Lung (tissue), 12 donors: ENCODE results near the gene PPIL6. TPM values are rescaled to one million over a fixed set of nuclear protein-coding genes. Genes with fewer than 3 reads are reported as not detected.

ENCODE experiments used
- ATAC-seq: fragments of 200-7000 bp; cut with Tn5 transposase; one replicate; pipeline ENCODE4 v1.9.1; 2020; ENCODE audit warnings: moderate number of reproducible peaks; ENCODE audit not compliant: insufficient read depth, low FRiP score
- DNase-seq, 3 donors: peaks; one replicate each; pipeline ENCODE4 v3.0.0-alpha.2; 2013 to 2017
- H3K27ac ChIP-seq, 2 donors: one replicate each; pipeline ENCODE4 v1.5.1; 2013; ENCODE audit warnings: mild to moderate bottlenecking in 2 of 2, moderate library complexity in 2 of 2, control low read depth in 1 of 2, inconsistent platforms in 1 of 2, low read depth in 1 of 2, low read length in 1 of 2
- H3K27me3 ChIP-seq, 3 donors: one replicate each; pipeline ENCODE4 v1.5.1; 2013; ENCODE audit warnings: low read length in 2 of 3; ENCODE audit not compliant: control insufficient read depth in 3 of 3, insufficient read depth in 3 of 3
- H3K36me3 ChIP-seq, 4 donors: one replicate each; pipeline ENCODE4 v1.5.1; 2013; ENCODE audit warnings: low read length in 4 of 4, mild to moderate bottlenecking in 1 of 4, moderate library complexity in 1 of 4; ENCODE audit not compliant: control insufficient read depth in 4 of 4, insufficient read depth in 4 of 4
- H3K4me1 ChIP-seq, 5 donors: one replicate each; pipeline ENCODE4 v1.5.1; 2013; ENCODE audit warnings: low read length in 5 of 5, mild to moderate bottlenecking in 2 of 5, moderate library complexity in 1 of 5; ENCODE audit not compliant: control insufficient read depth in 5 of 5, insufficient read depth in 5 of 5
- H3K4me3 ChIP-seq: one replicate; pipeline ENCODE4 v1.5.1; 2013; ENCODE audit warnings: mild to moderate bottlenecking, control low read depth, moderate library complexity
- H3K9ac ChIP-seq, 2 donors: one replicate each; pipeline ENCODE4 v1.5.1; 2013; ENCODE audit warnings: low read length in 2 of 2, control low read depth in 1 of 2; ENCODE audit not compliant: insufficient read depth in 1 of 2
- H3K9me3 ChIP-seq, 4 donors: one replicate each; pipeline ENCODE4 v1.5.1; 2013; ENCODE audit warnings: low read length in 3 of 4, mild to moderate bottlenecking in 1 of 4, moderate library complexity in 1 of 4; ENCODE audit not compliant: control insufficient read depth in 4 of 4, insufficient read depth in 3 of 4
- CTCF ChIP-seq: IDR thresholded peaks from 2 replicates; pipeline ENCODE4 v1.5.1; 2012; ENCODE audit warnings: mild to moderate bottlenecking; ENCODE audit errors: control extremely low read depth, extremely low read depth
- WGBS, 2 donors: extraction: QIAGEN DNeasy Blood & Tissue Kit; methylation state at CpG; one replicate each; pipeline ENCODE4 v1.1.7; 2013; 5-methylcytosine and 5-hydroxymethylcytosine counted together
- polyA plus RNA-seq, 2 donors: library from polyadenylated mRNA; stranded (reverse); fragments of 200-250 nt; gene quantifications; one replicate each; pipeline ENCODE4 v1.2.1, GENCODE V29; 2013
- total RNA-seq, 2 donors: library from RNA; depleted of rRNA in 1 of 2; stranded (reverse); fragments of >200 nt in 1 of 2; gene quantifications; one replicate each; pipeline ENCODE4 v1.2.1, GENCODE V29; 2014 to 2021
- donor health status: control.
- donor health status: control.
- donor health status: Bipolar disorder and iron deficiency.
- donor health status: healthy.
- donor health status: DM: yes; HTN: yes; CAD: no.

Gene PPIL6
- total and polyA plus RNA-seq, 4 donors = 6.3 to 18.1 (median 13.3) TPM

DNA sequence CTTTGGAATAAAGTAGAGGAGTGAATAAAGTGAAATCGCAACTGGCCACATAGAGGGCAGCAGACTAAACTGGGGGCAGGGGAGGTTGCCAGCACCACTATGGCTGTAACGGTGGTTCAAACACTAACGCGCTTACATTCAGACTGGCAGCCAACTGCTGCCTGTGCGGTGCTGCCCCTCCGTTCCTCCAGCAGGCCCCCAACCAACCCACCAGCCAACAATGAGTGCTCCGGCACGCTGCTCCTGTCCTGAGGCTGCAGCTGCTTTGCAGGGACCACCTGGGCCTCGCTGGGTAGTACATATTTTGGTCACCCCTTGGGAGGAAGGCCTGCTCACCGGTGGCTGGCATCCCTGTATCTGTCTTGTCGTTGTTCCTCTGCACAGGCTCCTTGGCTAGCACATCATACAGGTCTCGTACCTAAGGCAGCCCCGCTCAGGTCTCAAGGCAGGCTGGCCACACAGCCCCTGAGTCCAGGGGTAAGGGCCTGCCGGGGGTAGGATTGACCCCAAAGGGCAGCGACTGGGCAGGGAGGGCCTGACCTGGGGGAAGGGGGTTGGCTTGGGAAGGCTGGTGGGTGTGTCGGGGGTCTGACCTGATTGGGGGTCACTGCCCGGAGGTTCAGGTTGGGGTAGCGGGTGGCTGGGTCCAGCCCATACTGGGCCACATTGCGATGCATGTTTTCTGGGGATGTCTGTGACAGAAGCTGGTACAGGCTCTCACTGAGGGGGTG is 8.8 kb upstream of the PPIL6 start:
- Histone ChIP-seq H3K9ac (no peak overlapping the region), H3K27ac (no peak overlapping the region), H3K9me3 (no peaks in the 10 kb centered on the region), H3K4me3 (no peak overlapping the region), H3K27me3 (no peaks in the 10 kb centered on the region), H3K4me1 (peaks cover 0 to 4% (median under 1%) of the 10 kb centered on the region in 5 donors), H3K36me3 (peaks cover 0 to 37% (median 34%) of the 10 kb centered on the region in 4 donors)
- ATAC-seq = no peak
- DNase-seq = no peak
- WGBS, 2 donors = 89 to 95% methylated on average over 19 of the region's 19 CpGs
- TF ChIP-seq CTCF = no peak

- no peak for DNase-seq
- Histone ChIP-seq H3K4me3 (no peak overlapping the region), H3K36me3 (peaks cover 0 to 40% (median 35%) of the 10 kb centered on the region in 4 donors), H3K9me3 (no peaks in the 10 kb centered on the region), H3K27me3 (no peaks in the 10 kb centered on the region), H3K27ac (no peak overlapping the region), H3K4me1 (peaks cover 0 to 2% (median 0%) of the 10 kb centered on the region in 5 donors), H3K9ac (no peak overlapping the region)
- TF ChIP-seq CTCF = no peak
- WGBS, 2 donors = 86 to 97% methylated on average over 6 to 7 of the region's 7 CpGs
- no peak for ATAC-seq
These were observed 8.2 kb upstream of the PPIL6 start for GRCh38 chr6:109448615-109449014.

GRCh38 chr6:109447878-109448555 is 7.6 kb upstream of the PPIL6 start:
- no peak overlapping the region for H3K4me3 ChIP-seq
- no peaks in the 10 kb centered on the region for H3K9me3 ChIP-seq
- ATAC-seq = no peak
- peaks cover 0 to 45% (median 30%) of the 10 kb centered on the region in 4 donors for H3K36me3 ChIP-seq
- no peak overlapping the region for H3K9ac ChIP-seq
- no peak for DNase-seq
- no peak for TF ChIP-seq CTCF
- no peak overlapping the region for H3K27ac ChIP-seq
- H3K4me1 ChIP-seq = no peaks in the 10 kb centered on the region
- H3K27me3 ChIP-seq = no peaks in the 10 kb centered on the region
- 81 to 83% methylated on average over 7 of the region's 8 CpGs for WGBS, 2 donors
